Measurements from ENCODE around the gene FUT1. TPM values are rescaled to one million over a fixed set of nuclear protein-coding genes. Genes with fewer than 3 reads are reported as not detected.
A peak's percentile ranks its signal among the peaks of the same experiment; 100 is the strongest.

Gene FUT1
- total RNA-seq, 2 experiments from 2014 or later: 0.03 TPM; not detected in 1

DNA sequence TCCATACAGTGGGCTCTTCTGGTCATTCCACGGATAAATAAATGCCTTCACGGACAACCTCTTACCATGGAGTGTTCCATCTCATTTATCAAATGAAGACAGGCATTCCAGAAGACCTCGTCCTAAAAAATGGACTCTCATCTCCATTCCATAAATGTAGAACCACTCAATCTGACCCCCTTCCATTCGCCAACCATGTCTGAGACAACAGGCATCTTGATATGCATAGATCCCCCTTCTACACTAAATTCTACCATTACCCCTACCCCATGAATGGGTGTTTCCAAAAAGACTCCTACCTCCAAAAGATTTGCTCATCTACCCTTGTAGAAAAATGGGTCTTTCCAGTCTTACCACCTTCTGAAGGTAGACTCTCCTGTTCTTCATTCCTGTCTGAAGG is 21.0 kb downstream of the FUT1 start:
- no TSS peak for BruUV-seq (replicated peaks)
- no peaks in the 10 kb centered on the region for H3K9me3 ChIP-seq (ENCODE audit: low read length)
- no peaks in the 10 kb centered on the region for H4K20me1 ChIP-seq (ENCODE audit: insufficient read depth, low read length)
- no peak overlapping the region for H3K27ac ChIP-seq (ENCODE audit: low read depth, low read length, poor library complexity, severe bottlenecking)
- ChIA-PET CTCF (ENCODE audit: unreplicated experiment) (no interaction called here), POLR2A (no interaction called here)
- H3K9me2 ChIP-seq (ENCODE audit: insufficient read depth, low read length): no peaks in the 10 kb centered on the region
- no peaks in the 10 kb centered on the region for H3K36me3 ChIP-seq (ENCODE audit: insufficient read depth, low read length)
- no peak for TF ChIP-seq EZH2phosphoT487 (IDR thresholded peaks at IDR 0.05; ENCODE audit: borderline replicate concordance, low read depth, low read length)
- TF ChIP-seq CTCF (conservative IDR thresholded peaks at IDR 0.05; ENCODE audit: low read length): no peak
- peaks cover 6% of the 10 kb centered on the region for H3K4me1 ChIP-seq (ENCODE audit: insufficient read depth, low read length, poor library complexity, severe bottlenecking)
- H3K4me2 ChIP-seq (ENCODE audit: low read length): no peak overlapping the region
- H2AFZ ChIP-seq (ENCODE audit: low read length): no peak overlapping the region
- DNase-seq (ENCODE audit: low spot score): no peak
- no peaks in the 10 kb centered on the region for H3K79me2 ChIP-seq (ENCODE audit: insufficient read depth, low read depth, low read length)
- intact Hi-C loops (cut with micrococcal nuclease; ENCODE audit: unreplicated experiment): no loop called here
- H3K4me3 ChIP-seq (ENCODE audit: low read depth, low read length, poor library complexity, severe bottlenecking): no peak overlapping the region

GRCh38 chr19:48728911-48729664 is 23.4 kb downstream of the FUT1 start:
- Histone ChIP-seq H3K4me3 (ENCODE audit: low read depth, low read length, poor library complexity, severe bottlenecking) (no peak overlapping the region), H3K4me2 (ENCODE audit: low read length) (no peak overlapping the region), H3K27ac (ENCODE audit: low read depth, low read length, poor library complexity, severe bottlenecking) (no peak overlapping the region), H2AFZ (ENCODE audit: low read length) (no peak overlapping the region), H3K9me2 (ENCODE audit: insufficient read depth, low read length) (no peaks in the 10 kb centered on the region), H3K9me3 (ENCODE audit: low read length) (no peaks in the 10 kb centered on the region; the same call in 1 of the 2 replicates), H3K79me2 (ENCODE audit: insufficient read depth, low read depth, low read length) (no peaks in the 10 kb centered on the region), H4K20me1 (ENCODE audit: insufficient read depth, low read length) (no peaks in the 10 kb centered on the region), H3K4me1 (ENCODE audit: insufficient read depth, low read length, poor library complexity, severe bottlenecking) (peaks cover 22% of the 10 kb centered on the region), H3K36me3 (ENCODE audit: insufficient read depth, low read length) (no peaks in the 10 kb centered on the region)
- BruUV-seq (replicated peaks): no TSS peak
- DNase-seq (ENCODE audit: low spot score): no peak
- TF ChIP-seq EZH2phosphoT487 (IDR thresholded peaks at IDR 0.05; ENCODE audit: borderline replicate concordance, low read depth, low read length): no peak
- intact Hi-C loops (cut with micrococcal nuclease; ENCODE audit: unreplicated experiment): no loop called here
- ChIA-PET CTCF (ENCODE audit: unreplicated experiment) (no interaction called here), POLR2A (no interaction called here)

DNA sequence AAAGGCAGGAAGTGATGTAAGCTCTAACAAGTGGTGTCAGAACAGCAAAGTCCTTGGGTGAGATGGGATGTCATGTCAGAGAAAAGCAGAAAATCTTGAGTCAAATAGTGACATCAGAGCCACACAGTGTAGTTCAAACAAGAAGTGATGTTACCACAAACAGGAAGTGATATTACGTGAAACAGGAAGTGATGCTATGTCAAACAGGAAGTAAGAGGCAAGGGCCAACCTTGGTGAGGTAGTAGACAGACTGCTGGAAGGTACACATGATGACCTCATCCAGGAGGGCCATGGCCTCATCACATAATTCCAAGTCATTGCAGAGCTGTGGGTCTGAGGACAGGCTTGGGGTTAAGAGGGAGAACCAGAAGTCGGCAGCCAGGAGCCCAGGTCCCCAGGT is 25.9 kb downstream of the FUT1 start:
- peak; percentile 83 for DNase-seq (ENCODE audit: low spot score)
- ChIA-PET POLR2A (interaction anchor here (1.0 to 1.3 kb wide), 2 partner anchors 10 to 16 kb away, joined by 3 to 6 read pairs; no protein-coding TSS in a partner anchor), CTCF (ENCODE audit: unreplicated experiment) (no interaction called here)
- Histone ChIP-seq H3K4me3 (ENCODE audit: low read depth, low read length, poor library complexity, severe bottlenecking) (peak overlapping the region; percentile 28), H3K4me1 (ENCODE audit: insufficient read depth, low read length, poor library complexity, severe bottlenecking) (peaks cover 22% of the 10 kb centered on the region), H2AFZ (ENCODE audit: low read length) (peak overlapping the region; percentile 92), H3K9me2 (ENCODE audit: insufficient read depth, low read length) (no peaks in the 10 kb centered on the region), H3K4me2 (ENCODE audit: low read length) (peak overlapping the region; percentile 29), H3K9me3 (ENCODE audit: low read length) (no peaks in the 10 kb centered on the region; the same call in 1 of the 2 replicates), H3K36me3 (ENCODE audit: insufficient read depth, low read length) (no peaks in the 10 kb centered on the region), H4K20me1 (ENCODE audit: insufficient read depth, low read length) (no peaks in the 10 kb centered on the region), H3K27ac (ENCODE audit: low read depth, low read length, poor library complexity, severe bottlenecking) (peak overlapping the region; percentile 22), H3K79me2 (ENCODE audit: insufficient read depth, low read depth, low read length) (no peaks in the 10 kb centered on the region)
- TF ChIP-seq EZH2phosphoT487 (IDR thresholded peaks at IDR 0.05; ENCODE audit: borderline replicate concordance, low read depth, low read length): no peak
- TF ChIP-seq CTCF (conservative IDR thresholded peaks at IDR 0.05; ENCODE audit: low read length): no peak
- no TSS peak for BruUV-seq (replicated peaks)
- intact Hi-C loops (cut with micrococcal nuclease; ENCODE audit: unreplicated experiment): no loop called here
